Peyer's patch (tissue), 4 donors: ENCODE measurements around the gene PFKFB3.

Experiments
- POLR2A ChIP-seq, 2 donors: fragments of 450-650 bp; IDR thresholded peaks; one replicate each; pipeline ENCODE4 v1.5.1; 2017; ENCODE audit warnings: antibody characterized with exemption in 2 of 2, mild to moderate bottlenecking in 2 of 2, moderate library complexity in 2 of 2
- TF ChIP-seq, protein P1 (sequence below), 6 experiments: fragments of 450-650 bp in 4 of 6; fragments of 200-600 bp in 2 of 6; sonication (generic) in 1 of 6; IDR thresholded peaks; one replicate each; pipeline ENCODE4 v1.5.1; 2017 to 2019; ENCODE audit warnings: antibody characterized with exemption in 6 of 6, mild to moderate bottlenecking in 3 of 6, moderate library complexity in 1 of 6

DNA sequence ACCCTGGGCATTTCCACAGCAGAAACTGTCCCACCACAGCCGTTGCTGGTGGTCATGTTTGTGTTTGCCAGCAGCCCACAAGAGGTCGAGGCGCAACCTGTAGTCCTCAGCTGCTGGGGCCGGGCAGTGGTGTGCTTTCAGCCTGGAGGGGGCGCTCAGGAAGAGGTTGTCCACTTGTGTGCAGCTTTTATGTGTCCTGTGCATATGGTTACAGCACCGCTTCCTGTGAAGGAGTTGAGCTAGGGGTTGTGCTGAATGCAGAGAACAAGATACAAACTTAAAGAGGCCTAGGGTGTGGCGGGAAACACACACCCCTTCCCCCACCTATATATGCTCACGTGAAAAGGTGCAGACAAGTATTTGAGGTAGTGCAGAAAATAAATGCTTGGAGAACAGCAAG lies 29.5 kb upstream of the PFKFB3 start:
- TF ChIP-seq, protein P1, sequence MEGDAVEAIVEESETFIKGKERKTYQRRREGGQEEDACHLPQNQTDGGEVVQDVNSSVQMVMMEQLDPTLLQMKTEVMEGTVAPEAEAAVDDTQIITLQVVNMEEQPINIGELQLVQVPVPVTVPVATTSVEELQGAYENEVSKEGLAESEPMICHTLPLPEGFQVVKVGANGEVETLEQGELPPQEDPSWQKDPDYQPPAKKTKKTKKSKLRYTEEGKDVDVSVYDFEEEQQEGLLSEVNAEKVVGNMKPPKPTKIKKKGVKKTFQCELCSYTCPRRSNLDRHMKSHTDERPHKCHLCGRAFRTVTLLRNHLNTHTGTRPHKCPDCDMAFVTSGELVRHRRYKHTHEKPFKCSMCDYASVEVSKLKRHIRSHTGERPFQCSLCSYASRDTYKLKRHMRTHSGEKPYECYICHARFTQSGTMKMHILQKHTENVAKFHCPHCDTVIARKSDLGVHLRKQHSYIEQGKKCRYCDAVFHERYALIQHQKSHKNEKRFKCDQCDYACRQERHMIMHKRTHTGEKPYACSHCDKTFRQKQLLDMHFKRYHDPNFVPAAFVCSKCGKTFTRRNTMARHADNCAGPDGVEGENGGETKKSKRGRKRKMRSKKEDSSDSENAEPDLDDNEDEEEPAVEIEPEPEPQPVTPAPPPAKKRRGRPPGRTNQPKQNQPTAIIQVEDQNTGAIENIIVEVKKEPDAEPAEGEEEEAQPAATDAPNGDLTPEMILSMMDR (IDR thresholded peaks at IDR 0.05), result peak in 4 of 6 experiments; percentile 13 to 33 (median 24)
- TF ChIP-seq POLR2A (IDR thresholded peaks at IDR 0.05), result no peak
